Measurements from ENCODE around the gene PDIA2. TPM values are rescaled to one million over a fixed set of nuclear protein-coding genes. Genes with fewer than 3 reads are reported as not detected.
"Not testable (repeated sequence)": the region's sequence is repeated elsewhere in the genome, so short reads cannot be mapped to it uniquely, and the experiment has no call there.

PDIA2 gene
- total RNA-seq, 1 experiment from 2014 or later, result 0.34 TPM

DNA sequence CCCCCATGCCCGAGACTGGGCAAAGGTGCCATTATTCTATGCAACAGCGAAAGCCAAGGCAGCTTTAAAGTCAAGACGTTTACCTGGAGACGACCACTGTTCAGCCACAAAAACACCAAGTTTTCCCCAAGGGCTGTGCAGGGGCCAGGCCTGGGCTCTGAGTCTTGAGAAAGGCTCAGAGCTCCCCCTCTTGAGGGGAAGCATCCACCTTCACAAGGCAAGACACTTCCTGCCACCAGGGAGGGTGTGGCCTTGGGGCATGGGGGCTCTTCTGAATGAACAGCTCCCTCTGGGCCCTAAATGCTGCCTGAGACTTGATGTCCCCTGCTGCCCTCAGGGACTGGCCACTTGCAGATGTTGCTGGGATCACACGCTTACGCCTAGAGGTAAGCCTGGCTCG lies 26.5 kb downstream of the PDIA2 start:
- in situ Hi-C loops (cut with HindIII; ENCODE audit: low pct_unique_long_range_greater_than_20kb, low sequenced_read_pairs), result no loop called here

DNA sequence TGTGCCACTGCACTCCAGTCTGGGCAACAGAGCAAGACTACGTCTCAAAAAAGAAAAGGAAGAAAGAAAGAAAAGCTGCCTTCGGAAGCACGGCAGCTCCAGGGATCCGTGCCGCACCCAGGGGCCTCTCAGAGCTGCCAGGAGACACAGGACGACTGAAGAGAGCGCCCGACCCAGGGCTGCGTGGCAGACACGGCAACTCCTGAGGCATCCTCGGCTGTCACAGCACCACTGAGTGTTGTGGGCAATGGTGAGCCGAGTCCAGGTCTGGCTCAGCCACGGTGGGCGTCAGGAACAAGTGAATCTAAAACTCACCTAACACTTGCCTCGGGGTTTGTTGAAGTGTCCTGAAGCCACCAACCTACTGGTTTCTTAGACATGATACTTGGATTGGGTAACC lies 28.8 kb downstream of the PDIA2 start:
- in situ Hi-C loops (cut with HindIII; ENCODE audit: low pct_unique_long_range_greater_than_20kb, low sequenced_read_pairs), result no loop called here
- no peak for DNase-seq (ENCODE audit: low read depth, low spot score)

More for the DNA sequence above, 26.5 kb downstream of the PDIA2 start:
- DNase-seq (ENCODE audit: low read depth, low spot score), result no peak

GRCh38 chr16:314351-314750 lies 31.4 kb downstream of the PDIA2 start:
- in situ Hi-C loops (cut with HindIII; ENCODE audit: low pct_unique_long_range_greater_than_20kb, low sequenced_read_pairs), result no loop called here

GRCh38 chr16:314795-315299 lies 31.9 kb downstream of the PDIA2 start:
- in situ Hi-C loops (cut with HindIII; ENCODE audit: low pct_unique_long_range_greater_than_20kb, low sequenced_read_pairs), result no loop called here
- no peak for DNase-seq (ENCODE audit: low read depth, low spot score)

More at GRCh38 chr16:314351-314750, 31.4 kb downstream of the PDIA2 start:
- no peak for DNase-seq (ENCODE audit: low read depth, low spot score)

DNA sequence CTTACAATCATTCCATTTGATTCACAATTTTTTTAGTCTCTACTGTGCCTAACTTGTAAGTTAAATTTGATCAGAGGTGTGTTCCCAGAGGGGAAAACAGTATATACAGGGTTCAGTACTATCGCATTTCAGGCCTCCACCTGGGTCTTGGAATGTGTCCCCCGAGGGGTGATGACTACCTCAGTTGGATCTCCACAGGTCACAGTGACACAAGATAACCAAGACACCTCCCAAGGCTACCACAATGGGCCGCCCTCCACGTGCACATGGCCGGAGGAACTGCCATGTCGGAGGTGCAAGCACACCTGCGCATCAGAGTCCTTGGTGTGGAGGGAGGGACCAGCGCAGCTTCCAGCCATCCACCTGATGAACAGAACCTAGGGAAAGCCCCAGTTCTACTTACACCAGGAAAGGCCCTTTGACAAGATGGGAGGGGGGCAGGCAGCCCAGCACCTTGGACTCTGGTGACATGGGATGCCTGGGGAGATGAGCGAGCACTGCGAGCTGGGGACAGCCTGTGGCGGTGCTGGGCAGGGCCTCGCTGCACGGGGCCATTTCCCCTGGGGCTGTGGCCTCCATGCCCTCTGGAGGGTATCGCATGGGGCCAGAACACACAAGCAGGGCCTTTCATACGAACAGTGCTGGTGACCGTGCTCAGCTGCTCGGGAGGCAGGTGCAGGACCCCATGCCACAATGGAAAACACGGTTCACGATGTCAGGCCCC lies 33.9 kb downstream of the PDIA2 start:
- in situ Hi-C loops (cut with HindIII; ENCODE audit: low pct_unique_long_range_greater_than_20kb, low sequenced_read_pairs), result no loop called here

GRCh38 chr16:317583-317982 lies 34.6 kb downstream of the PDIA2 start:
- DNase-seq (ENCODE audit: low read depth, low spot score), result no peak
- in situ Hi-C loops (cut with HindIII; ENCODE audit: low pct_unique_long_range_greater_than_20kb, low sequenced_read_pairs), result no loop called here

More for the DNA sequence above, 33.9 kb downstream of the PDIA2 start:
- no peak for DNase-seq (ENCODE audit: low read depth, low spot score)

GRCh38 chr16:318628-319027 lies 35.7 kb downstream of the PDIA2 start:
- in situ Hi-C loops (cut with HindIII; ENCODE audit: low pct_unique_long_range_greater_than_20kb, low sequenced_read_pairs), result no loop called here
- DNase-seq (ENCODE audit: low read depth, low spot score), result no peak

DNA sequence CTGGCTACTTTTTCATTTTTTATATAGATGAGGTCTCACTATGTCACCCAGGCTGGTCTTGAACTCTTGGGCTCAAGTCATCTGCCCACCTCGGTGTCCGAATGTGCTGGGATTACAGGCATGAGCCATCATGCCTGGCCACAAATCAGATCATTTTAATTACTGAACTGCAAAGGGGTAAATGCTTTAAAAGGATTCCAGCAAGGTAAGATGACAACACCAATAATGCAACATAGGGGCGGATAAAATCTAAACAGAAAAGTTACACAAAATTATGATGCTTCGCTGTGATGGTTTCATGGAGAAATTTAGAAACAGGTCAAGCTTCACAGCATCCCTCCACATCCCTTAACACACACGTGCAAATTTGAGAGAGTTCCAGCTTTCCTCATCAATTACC lies 37.2 kb downstream of the PDIA2 start:
- no peak for DNase-seq (ENCODE audit: low read depth, low spot score)
- in situ Hi-C loops (cut with HindIII; ENCODE audit: low pct_unique_long_range_greater_than_20kb, low sequenced_read_pairs), result no loop called here

- in situ Hi-C loops (cut with HindIII; ENCODE audit: low pct_unique_long_range_greater_than_20kb, low sequenced_read_pairs), result no loop called here
- DNase-seq (ENCODE audit: low read depth, low spot score), result no peak
Measured at GRCh38 chr16:321532-321931, 38.6 kb downstream of the PDIA2 start.

- in situ Hi-C loops (cut with HindIII; ENCODE audit: low pct_unique_long_range_greater_than_20kb, low sequenced_read_pairs), result no loop called here
- no peak for DNase-seq (ENCODE audit: low read depth, low spot score)
Measured at GRCh38 chr16:322476-323143, 39.6 kb downstream of the PDIA2 start.

- in situ Hi-C loops (cut with HindIII; ENCODE audit: low pct_unique_long_range_greater_than_20kb, low sequenced_read_pairs), result no loop called here
- no peak for DNase-seq (ENCODE audit: low read depth, low spot score)
Measured at GRCh38 chr16:324201-324450, 41.2 kb downstream of the PDIA2 start.

DNA sequence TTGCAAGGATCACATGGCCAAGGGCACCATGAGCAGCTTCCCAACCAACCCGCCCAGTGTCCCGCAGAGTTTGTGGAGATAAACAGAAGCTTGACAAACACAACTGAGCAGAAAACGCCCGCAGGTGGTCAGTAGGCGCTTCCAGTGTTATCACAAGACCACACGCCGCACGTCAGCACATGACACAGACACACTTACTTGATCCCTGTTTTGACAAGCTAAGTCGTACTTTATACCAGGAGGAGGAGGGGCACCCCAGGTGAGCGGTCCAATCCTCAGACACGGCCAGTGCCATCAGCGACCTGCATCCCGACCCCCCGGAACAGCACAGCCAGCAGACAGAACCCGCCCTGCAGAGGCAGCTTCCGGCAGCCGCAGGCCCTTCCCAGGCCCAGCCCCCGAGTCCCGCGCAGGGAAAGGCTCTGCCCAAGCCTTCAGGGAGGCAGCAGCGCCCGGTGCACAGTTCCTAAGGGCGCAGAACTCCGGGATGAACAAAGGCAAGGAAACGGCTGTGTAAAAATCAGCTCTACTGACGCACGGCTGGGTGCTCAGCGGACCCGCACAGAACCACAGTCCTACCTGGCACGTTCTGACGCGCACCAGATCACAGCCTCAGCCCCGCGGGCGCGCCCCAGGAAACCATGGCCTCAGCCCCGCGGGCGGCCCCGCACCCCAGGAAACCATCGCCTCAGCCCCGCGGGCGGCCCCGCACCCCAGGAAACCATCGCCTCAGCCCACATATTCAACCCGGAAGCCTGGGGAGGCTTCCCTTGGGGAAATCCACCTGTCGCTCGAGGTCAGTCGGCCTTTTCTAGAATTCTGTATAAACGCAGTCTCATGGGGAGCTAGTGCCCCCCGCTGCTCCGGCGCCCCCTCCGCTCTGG lies 41.7 kb downstream of the PDIA2 start:
- no peak for DNase-seq (ENCODE audit: low read depth, low spot score)

GRCh38 chr16:325375-326145 lies 42.6 kb downstream of the PDIA2 start:
- DNase-seq (ENCODE audit: low read depth, low spot score), result no peak
- in situ Hi-C loops (cut with HindIII; ENCODE audit: low pct_unique_long_range_greater_than_20kb, low sequenced_read_pairs), result no loop called here

More for the DNA sequence above, 41.7 kb downstream of the PDIA2 start:
- in situ Hi-C loops (cut with HindIII; ENCODE audit: low pct_unique_long_range_greater_than_20kb, low sequenced_read_pairs), result no loop called here

DNA sequence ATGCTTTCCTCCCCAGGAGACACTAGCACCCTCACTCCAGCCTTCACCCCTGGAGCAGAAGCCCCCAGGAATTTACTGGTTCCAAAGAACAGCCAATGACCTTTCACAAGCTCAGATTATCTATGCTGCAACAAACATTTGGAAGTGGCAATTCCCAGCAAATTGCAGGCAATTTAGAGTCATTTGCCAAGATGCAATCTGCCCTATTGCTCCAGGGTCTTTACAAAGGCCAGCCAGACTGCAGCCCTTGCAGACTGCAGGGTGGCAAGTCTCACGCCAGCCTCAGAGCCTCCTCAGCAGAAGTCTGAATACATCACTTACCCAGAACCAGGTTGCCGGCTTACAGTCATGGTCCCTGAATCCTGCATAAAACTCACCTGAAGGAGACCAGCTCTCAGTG lies 47.8 kb downstream of the PDIA2 start:
- in situ Hi-C loops (cut with HindIII; ENCODE audit: low pct_unique_long_range_greater_than_20kb, low sequenced_read_pairs), result no loop called here
- no peak for DNase-seq (ENCODE audit: low read depth, low spot score)

- in situ Hi-C loops (cut with HindIII; ENCODE audit: low pct_unique_long_range_greater_than_20kb, low sequenced_read_pairs); DNase-seq (ENCODE audit: low read depth, low spot score): not testable (repeated sequence)
Measured at GRCh38 chr16:331181-331814, 48.3 kb downstream of the PDIA2 start.

- in situ Hi-C loops (cut with HindIII; ENCODE audit: low pct_unique_long_range_greater_than_20kb, low sequenced_read_pairs), result no loop called here
- no peak for DNase-seq (ENCODE audit: low read depth, low spot score)
Measured at GRCh38 chr16:333406-334094, 50.6 kb downstream of the PDIA2 start.
